ENCODE results near the gene RGS12. TPM values are rescaled to one million over a fixed set of nuclear protein-coding genes. Genes with fewer than 3 reads are reported as not detected.

The RGS12 gene
- total RNA-seq, 1 experiment from 2014 or later: 26.3 TPM

- H3K4me3 ChIP-seq: no peak overlapping the region
- H3K27ac ChIP-seq: peak overlapping the region; percentile 71; the same call in 1 of the 2 replicates
- H3K27me3 ChIP-seq: no peaks in the 10 kb centered on the region
- H3K9me3 ChIP-seq (replicated peaks): no peaks in the 10 kb centered on the region; the same call in 1 of the 2 replicates
- DNase-seq: no peak
- H3K4me1 ChIP-seq: peaks cover 14% of the 10 kb centered on the region
- no peaks in the 10 kb centered on the region for H3K36me3 ChIP-seq
These were observed 37.9 kb downstream of the RGS12 start for GRCh38 chr4:3330707-3331106.

GRCh38 chr4:3331511-3332394 lies 38.9 kb downstream of the RGS12 start:
- Histone ChIP-seq H3K27me3 (no peaks in the 10 kb centered on the region), H3K4me3 (no peak overlapping the region), H3K9me3 (replicated peaks) (no peaks in the 10 kb centered on the region), H3K27ac (no peak overlapping the region), H3K36me3 (peaks cover 5% of the 10 kb centered on the region; the same call in 1 of the 2 replicates), H3K4me1 (peaks cover 14% of the 10 kb centered on the region)
- no peak for DNase-seq

GRCh38 chr4:3332498-3332897 lies 39.7 kb downstream of the RGS12 start:
- Histone ChIP-seq H3K4me1 (peaks cover 14% of the 10 kb centered on the region), H3K4me3 (no peak overlapping the region), H3K27ac (no peak overlapping the region), H3K27me3 (no peaks in the 10 kb centered on the region), H3K9me3 (replicated peaks) (no peaks in the 10 kb centered on the region), H3K36me3 (peaks cover 5% of the 10 kb centered on the region; the same call in 1 of the 2 replicates)
- DNase-seq: no peak

DNA sequence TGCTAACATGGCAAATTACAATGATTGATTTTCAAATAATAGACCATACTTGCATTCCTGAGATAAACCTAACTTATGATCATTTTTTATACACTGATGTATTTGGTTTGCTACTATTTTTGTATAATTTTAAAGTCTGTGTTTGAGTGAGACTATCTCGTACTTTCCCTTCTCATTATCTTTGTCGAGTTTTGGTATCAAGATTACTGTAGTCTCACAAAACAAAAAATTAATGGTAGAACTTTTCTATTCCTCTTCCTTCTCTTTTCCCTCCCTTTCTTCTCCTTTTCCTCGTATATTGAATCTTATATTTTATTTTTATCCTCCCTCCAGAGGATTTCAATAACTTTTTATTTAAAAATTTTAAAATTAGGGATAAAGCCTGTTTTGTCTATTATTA lies 41.5 kb downstream of the RGS12 start:
- no peak for DNase-seq
- Histone ChIP-seq H3K27ac (no peak overlapping the region), H3K27me3 (no peaks in the 10 kb centered on the region), H3K36me3 (peaks cover 5% of the 10 kb centered on the region), H3K9me3 (replicated peaks) (no peaks in the 10 kb centered on the region), H3K4me1 (peaks cover 14% of the 10 kb centered on the region), H3K4me3 (no peak overlapping the region)

DNA sequence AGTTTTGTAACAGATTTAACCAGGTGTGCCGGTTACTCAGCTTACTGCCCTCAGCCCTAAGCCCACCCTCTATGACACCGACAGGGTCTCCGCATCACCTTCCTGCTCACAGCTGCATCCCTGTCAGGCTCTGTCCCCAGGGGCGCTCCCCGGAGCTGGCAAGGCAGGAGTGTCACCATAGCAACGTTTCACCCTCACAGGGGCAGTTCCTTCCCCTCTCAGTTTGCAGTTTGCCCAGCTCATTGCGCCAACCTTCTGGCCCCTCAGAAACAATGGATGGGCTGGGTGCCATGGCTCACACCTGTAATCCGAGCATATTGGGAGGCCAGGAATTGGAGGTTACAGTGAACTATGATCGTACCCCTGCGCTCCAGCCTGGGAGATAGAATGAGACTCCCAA lies 42.6 kb downstream of the RGS12 start:
- H3K4me3 ChIP-seq: no peak overlapping the region
- H3K27me3 ChIP-seq: no peaks in the 10 kb centered on the region
- peaks cover 5% of the 10 kb centered on the region for H3K36me3 ChIP-seq
- peaks cover 8% of the 10 kb centered on the region for H3K4me1 ChIP-seq
- DNase-seq: peak; percentile 39 to 43
- H3K9me3 ChIP-seq (replicated peaks): no peaks in the 10 kb centered on the region
- H3K27ac ChIP-seq: no peak overlapping the region

GRCh38 chr4:3335982-3336381 lies 43.2 kb downstream of the RGS12 start:
- no peaks in the 10 kb centered on the region for H3K27me3 ChIP-seq
- H3K9me3 ChIP-seq (replicated peaks): no peaks in the 10 kb centered on the region
- no peak for DNase-seq
- H3K4me3 ChIP-seq: no peak overlapping the region
- H3K4me1 ChIP-seq: peaks cover 6% of the 10 kb centered on the region
- H3K27ac ChIP-seq: no peak overlapping the region
- H3K36me3 ChIP-seq: peaks cover 5% of the 10 kb centered on the region

DNA sequence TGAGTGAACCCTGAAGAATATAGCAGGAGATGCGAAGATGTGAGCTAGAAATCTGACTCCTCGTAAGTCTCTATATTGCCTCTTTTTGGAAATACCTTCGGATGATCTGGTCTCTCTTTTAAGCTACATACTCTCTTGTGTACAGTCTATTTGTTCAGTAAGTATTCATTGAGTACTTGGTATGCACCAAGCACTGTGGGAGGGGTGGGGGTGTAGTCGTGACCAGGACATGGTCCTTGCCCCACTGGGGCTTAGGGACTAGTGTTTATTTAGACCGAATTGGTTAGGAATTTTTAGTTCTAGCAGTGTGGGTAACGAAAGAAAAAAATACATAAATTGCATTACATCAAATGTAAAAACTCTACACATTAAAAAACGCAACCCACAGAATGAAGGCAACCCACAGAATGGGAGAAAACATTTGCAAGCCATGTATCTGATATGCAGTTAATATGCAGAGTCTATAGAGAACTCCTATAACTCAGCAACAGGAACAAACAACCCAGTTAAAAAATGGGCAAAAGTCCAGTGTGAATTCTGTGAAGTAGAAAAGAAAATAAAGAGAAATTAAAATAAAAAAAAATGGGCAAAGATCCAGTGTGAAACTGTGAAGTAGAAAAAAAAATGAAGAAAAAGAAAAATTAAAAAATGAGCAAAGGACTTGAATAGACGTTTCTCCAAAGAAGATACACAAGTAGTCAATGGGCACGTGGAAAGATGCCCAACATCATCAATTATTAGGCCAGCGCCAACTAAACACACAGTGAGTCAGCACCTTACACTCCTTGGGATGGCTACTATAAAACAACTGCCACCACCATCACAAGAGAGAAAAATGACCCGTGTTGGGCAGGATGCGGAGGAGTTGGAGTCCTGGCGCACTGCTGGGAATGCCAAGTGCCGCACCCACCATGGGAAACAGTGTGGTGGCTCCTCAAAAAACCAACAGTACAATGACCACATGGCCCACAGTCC lies 43.8 kb downstream of the RGS12 start:
- H3K27ac ChIP-seq: no peak overlapping the region
- H3K4me3 ChIP-seq: no peak overlapping the region
- H3K4me1 ChIP-seq: peaks cover 6% of the 10 kb centered on the region
- no peaks in the 10 kb centered on the region for H3K27me3 ChIP-seq
- H3K36me3 ChIP-seq: peaks cover 5% of the 10 kb centered on the region
- no peak for DNase-seq
- H3K9me3 ChIP-seq (replicated peaks): no peaks in the 10 kb centered on the region

DNA sequence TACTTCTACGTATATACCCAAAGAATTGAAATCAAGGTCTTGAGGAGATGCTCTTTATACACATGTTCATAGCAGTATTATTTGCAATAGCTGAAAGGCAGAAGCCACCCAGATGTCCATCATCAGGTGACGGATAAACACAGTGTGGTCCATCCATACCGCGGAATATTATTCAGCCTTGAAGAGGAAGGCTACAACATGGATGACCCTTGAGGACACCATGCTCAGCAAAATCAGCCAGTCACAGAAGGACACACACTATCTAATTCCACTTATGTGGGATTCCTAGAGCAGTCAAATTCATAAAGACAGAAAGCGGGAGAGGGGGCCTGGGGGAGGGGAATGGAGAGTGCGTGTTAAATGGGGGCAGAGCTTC lies 44.5 kb downstream of the RGS12 start:
- H3K27me3 ChIP-seq: no peaks in the 10 kb centered on the region
- no peaks in the 10 kb centered on the region for H3K9me3 ChIP-seq (replicated peaks)
- DNase-seq: no peak
- no peak overlapping the region for H3K4me3 ChIP-seq
- peaks cover 5% of the 10 kb centered on the region for H3K36me3 ChIP-seq
- H3K27ac ChIP-seq: no peak overlapping the region
- H3K4me1 ChIP-seq: peaks cover 12% of the 10 kb centered on the region

DNA sequence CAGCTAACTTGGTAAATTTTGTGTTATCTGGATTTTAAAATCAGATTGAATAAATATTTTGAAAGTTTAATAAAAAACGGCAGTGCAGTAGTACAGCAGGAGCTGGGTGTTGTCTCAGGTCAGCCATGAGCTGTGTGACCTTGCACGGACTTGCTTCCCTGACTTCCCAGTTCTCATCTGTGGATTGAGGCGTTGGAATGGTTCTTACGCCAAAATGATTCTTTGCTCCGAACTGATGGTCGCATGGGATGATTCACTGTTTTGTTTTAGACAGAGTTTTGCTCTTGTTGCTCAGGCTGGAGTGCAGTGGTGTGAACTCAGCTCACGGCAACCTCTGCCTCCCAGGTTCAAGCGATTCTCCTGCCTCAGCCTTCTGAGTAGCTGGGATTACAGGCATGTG lies 45.0 kb downstream of the RGS12 start:
- peaks cover 5% of the 10 kb centered on the region for H3K36me3 ChIP-seq
- H3K4me1 ChIP-seq: peaks cover 16% of the 10 kb centered on the region
- no peaks in the 10 kb centered on the region for H3K27me3 ChIP-seq
- H3K27ac ChIP-seq: no peak overlapping the region
- DNase-seq: no peak
- no peak overlapping the region for H3K4me3 ChIP-seq
- no peaks in the 10 kb centered on the region for H3K9me3 ChIP-seq (replicated peaks)

GRCh38 chr4:3338321-3338838 lies 45.6 kb downstream of the RGS12 start:
- Histone ChIP-seq H3K27ac (no peak overlapping the region), H3K4me3 (no peak overlapping the region), H3K9me3 (replicated peaks) (no peaks in the 10 kb centered on the region), H3K36me3 (peaks cover 5% of the 10 kb centered on the region), H3K27me3 (no peaks in the 10 kb centered on the region), H3K4me1 (peaks cover 21% of the 10 kb centered on the region)
- no peak for DNase-seq

DNA sequence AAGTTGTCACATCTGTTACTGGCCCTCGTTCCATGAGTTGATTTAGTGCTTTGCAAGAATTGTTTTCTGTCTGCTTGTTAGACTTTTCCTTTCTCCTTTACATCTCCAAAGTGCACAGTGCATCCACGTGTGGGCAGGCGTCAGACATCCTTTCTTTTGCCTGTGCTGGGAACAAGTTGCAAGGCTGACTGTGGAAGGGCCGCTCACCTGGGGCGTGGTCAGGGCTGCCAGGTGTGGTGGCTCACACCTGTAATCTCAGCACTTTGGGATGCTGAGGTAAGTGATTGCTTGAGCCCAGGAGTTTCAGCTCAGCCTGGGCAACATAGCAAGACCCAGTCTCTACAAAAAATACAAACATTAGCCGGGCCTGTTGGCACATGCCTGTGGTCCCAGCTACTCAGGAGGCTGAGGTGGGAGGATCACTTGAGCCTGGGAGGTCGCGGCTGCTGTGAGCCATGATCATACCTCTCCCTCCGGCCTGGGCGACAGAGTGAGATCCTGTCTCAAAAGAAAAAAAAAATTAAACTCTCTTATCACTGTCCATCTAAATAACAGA lies 46.2 kb downstream of the RGS12 start:
- no peak for DNase-seq
- H3K4me1 ChIP-seq: peaks cover 21% of the 10 kb centered on the region
- H3K9me3 ChIP-seq (replicated peaks): no peaks in the 10 kb centered on the region
- no peak overlapping the region for H3K4me3 ChIP-seq
- no peak overlapping the region for H3K27ac ChIP-seq
- H3K27me3 ChIP-seq: no peaks in the 10 kb centered on the region
- peaks cover 5% of the 10 kb centered on the region for H3K36me3 ChIP-seq

DNA sequence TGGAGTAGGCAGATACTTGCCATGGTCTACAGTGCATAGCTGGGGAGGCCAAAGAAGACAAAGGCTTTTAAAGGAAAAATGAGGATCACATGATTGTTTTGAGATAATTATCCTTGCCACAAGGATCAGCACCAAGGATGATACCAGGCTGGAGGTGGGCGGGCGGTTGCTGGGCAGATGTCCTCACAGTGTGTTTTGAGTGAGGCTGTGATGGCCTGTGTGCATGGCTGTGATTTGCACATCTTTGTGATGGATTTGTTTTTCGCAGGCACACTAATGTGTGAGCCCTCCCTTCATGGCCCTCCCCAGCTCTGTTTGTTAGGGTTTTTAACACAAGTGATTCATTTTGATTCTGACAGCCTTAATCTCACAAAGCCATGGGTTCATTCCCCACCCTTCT lies 46.8 kb downstream of the RGS12 start:
- Histone ChIP-seq H3K4me3 (no peak overlapping the region), H3K36me3 (peaks cover 5% of the 10 kb centered on the region), H3K4me1 (peaks cover 21% of the 10 kb centered on the region), H3K9me3 (replicated peaks) (no peaks in the 10 kb centered on the region), H3K27me3 (no peaks in the 10 kb centered on the region), H3K27ac (no peak overlapping the region)
- no peak for DNase-seq

GRCh38 chr4:3340038-3340699 lies 47.3 kb downstream of the RGS12 start:
- H3K27ac ChIP-seq: no peak overlapping the region
- H3K27me3 ChIP-seq: no peaks in the 10 kb centered on the region
- peaks cover 17% of the 10 kb centered on the region for H3K4me1 ChIP-seq
- H3K4me3 ChIP-seq: no peak overlapping the region
- peaks cover 5% of the 10 kb centered on the region for H3K36me3 ChIP-seq
- no peak for DNase-seq
- no peaks in the 10 kb centered on the region for H3K9me3 ChIP-seq (replicated peaks)

GRCh38 chr4:3340700-3341083 lies 47.9 kb downstream of the RGS12 start:
- Histone ChIP-seq H3K36me3 (peaks cover 5% of the 10 kb centered on the region), H3K4me3 (no peak overlapping the region), H3K9me3 (replicated peaks) (no peaks in the 10 kb centered on the region), H3K4me1 (peaks cover 15% of the 10 kb centered on the region), H3K27ac (no peak overlapping the region), H3K27me3 (no peaks in the 10 kb centered on the region)
- no peak for DNase-seq
